NB4 (cell line): ENCODE results near the gene ARMS2.

Experiments
- CTCF ChIP-seq: IDR thresholded peaks from one replicate; pipeline ENCODE4 v1.5.1; 2012; ENCODE audit warnings: low read depth, low read length
- MAX ChIP-seq: IDR thresholded peaks from 2 replicates; pipeline ENCODE4 v1.6.1; 2011; ENCODE audit warnings: low read depth, low read length
- MYC ChIP-seq: IDR thresholded peaks from 2 replicates; pipeline ENCODE4 v1.6.1; 2011; ENCODE audit warnings: low read depth, low read length
- POLR2A ChIP-seq: IDR thresholded peaks from 2 replicates; pipeline ENCODE4 v1.6.1; 2011; ENCODE audit warnings: mild to moderate bottlenecking; ENCODE audit not compliant: insufficient read length; ENCODE audit errors: extremely low read depth

GRCh38 chr10:122449153-122449552 lies 5.3 kb upstream of the ARMS2 start:
- TF ChIP-seq CTCF (no peak), POLR2A (no peak), MYC (no peak), MAX (no peak)
